ENCODE results near the gene VWA8.

Gene VWA8

GRCh38 chr13:41774605-41775218 lies 186.2 kb downstream of the VWA8 start:
- Histone ChIP-seq H4K20me1 (no peaks in the 10 kb centered on the region), H3K36me3 (peaks cover 0 to 14% (median 0%) of the 10 kb centered on the region in 11 experiments; a peak in 3 of 22 replicates), H3K9me3 (replicated peaks in 1 of 11) (no peaks in the 10 kb centered on the region), H3K9ac (no peak overlapping the region), H3K4me3 (no peak overlapping the region), H3K4me2 (no peak overlapping the region), H3K27me3 (no peaks in the 10 kb centered on the region), H3K27ac (no peak overlapping the region), H3K4me1 (peaks cover 0 to 7% (median 0%) of the 10 kb centered on the region in 10 experiments; a peak in 3 of 20 replicates)
- TF ChIP-seq Cebpa-rat (IDR thresholded peaks at IDR 0.05): no peak

- no peak overlapping the region for H3K27ac ChIP-seq
- H3K27me3 ChIP-seq: no peaks in the 10 kb centered on the region
- peaks cover 0 to 5% (median 0%) of the 10 kb centered on the region in 11 experiments; a peak in 2 of 22 replicates for H3K36me3 ChIP-seq
- H4K20me1 ChIP-seq: no peaks in the 10 kb centered on the region
- H3K9me3 ChIP-seq (replicated peaks in 1 of 11): no peaks in the 10 kb centered on the region
- no peak overlapping the region for H3K9ac ChIP-seq
- no peak for TF ChIP-seq Cebpa-rat (IDR thresholded peaks at IDR 0.05)
- H3K4me2 ChIP-seq: no peak overlapping the region
- H3K4me1 ChIP-seq: peaks cover 0 to 9% (median 3%) of the 10 kb centered on the region in 10 experiments; a peak in 7 of 20 replicates
- H3K4me3 ChIP-seq: no peak overlapping the region
Observed at GRCh38 chr13:41767801-41768200, 193.1 kb downstream of the VWA8 start.

DNA sequence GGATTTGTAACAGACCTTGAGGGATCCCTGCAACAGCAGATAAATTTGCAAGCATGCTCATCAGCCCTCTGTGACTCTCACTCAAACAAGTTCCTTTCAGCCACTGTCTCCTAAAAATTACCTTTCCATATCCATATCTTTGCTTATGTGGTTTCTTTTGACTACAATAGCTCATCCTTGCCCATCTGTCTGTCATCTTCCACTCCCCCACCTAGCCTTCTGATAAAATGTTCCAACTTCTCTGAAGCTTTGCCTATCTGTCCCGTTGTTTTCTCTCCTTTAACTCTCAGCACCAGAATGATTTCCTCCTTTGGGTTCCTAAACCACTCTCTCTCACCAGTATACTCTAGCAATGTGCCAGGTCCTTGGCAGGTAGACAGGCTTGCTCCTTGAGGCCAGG lies 194.5 kb downstream of the VWA8 start:
- Histone ChIP-seq H3K4me3 (no peak overlapping the region), H3K36me3 (peaks cover 0 to 4% (median 0%) of the 10 kb centered on the region in 11 experiments; a peak in 3 of 22 replicates), H4K20me1 (no peaks in the 10 kb centered on the region), H3K4me2 (no peak overlapping the region), H3K4me1 (peaks cover 0 to 9% (median 3%) of the 10 kb centered on the region in 10 experiments; a peak in 7 of 20 replicates), H3K27me3 (no peaks in the 10 kb centered on the region), H3K9ac (no peak overlapping the region), H3K9me3 (replicated peaks in 1 of 11) (no peaks in the 10 kb centered on the region), H3K27ac (no peak overlapping the region)
- no peak for TF ChIP-seq Cebpa-rat (IDR thresholded peaks at IDR 0.05)

- no peak for TF ChIP-seq Cebpa-rat (IDR thresholded peaks at IDR 0.05)
- Histone ChIP-seq H3K4me1 (peaks cover 0 to 9% (median 3%) of the 10 kb centered on the region in 10 experiments; a peak in 7 of 20 replicates), H3K9me3 (replicated peaks in 1 of 11) (no peaks in the 10 kb centered on the region), H3K36me3 (peaks cover 0 to 4% (median 0%) of the 10 kb centered on the region in 11 experiments; a peak in 2 of 22 replicates), H3K4me2 (no peak overlapping the region), H4K20me1 (no peaks in the 10 kb centered on the region), H3K9ac (no peak overlapping the region), H3K4me3 (no peak overlapping the region), H3K27ac (no peak overlapping the region), H3K27me3 (no peaks in the 10 kb centered on the region)
Observed at GRCh38 chr13:41765813-41766212, 195.1 kb downstream of the VWA8 start.

- H3K27me3 ChIP-seq: no peaks in the 10 kb centered on the region
- H3K27ac ChIP-seq: no peak overlapping the region
- H3K4me1 ChIP-seq: peaks cover 0 to 9% (median 3%) of the 10 kb centered on the region in 10 experiments; a peak in 7 of 20 replicates
- no peak overlapping the region for H3K4me3 ChIP-seq
- H4K20me1 ChIP-seq: no peaks in the 10 kb centered on the region
- no peak for TF ChIP-seq Cebpa-rat (IDR thresholded peaks at IDR 0.05)
- no peaks in the 10 kb centered on the region for H3K9me3 ChIP-seq (replicated peaks in 1 of 11)
- H3K9ac ChIP-seq: no peak overlapping the region
- peaks cover 0 to 5% (median 0%) of the 10 kb centered on the region in 11 experiments; a peak in 2 of 22 replicates for H3K36me3 ChIP-seq
- peak overlapping the region in 5 of 11 experiments; percentile 27 to 49 (median 37); a peak in 9 of 22 replicates for H3K4me2 ChIP-seq
Observed at GRCh38 chr13:41765020-41765419, 195.9 kb downstream of the VWA8 start.

GRCh38 chr13:41764558-41764957 lies 196.4 kb downstream of the VWA8 start:
- no peak overlapping the region for H3K4me3 ChIP-seq
- H3K4me1 ChIP-seq: peaks cover 0 to 9% (median 3%) of the 10 kb centered on the region in 10 experiments; a peak in 7 of 20 replicates
- no peak overlapping the region for H3K27ac ChIP-seq
- H3K9me3 ChIP-seq (replicated peaks in 1 of 11): no peaks in the 10 kb centered on the region
- no peaks in the 10 kb centered on the region for H4K20me1 ChIP-seq
- H3K36me3 ChIP-seq: peaks cover 0 to 7% (median 0%) of the 10 kb centered on the region in 11 experiments; a peak in 3 of 22 replicates
- TF ChIP-seq Cebpa-rat (IDR thresholded peaks at IDR 0.05): no peak
- peak overlapping the region in 3 of 11 experiments; percentile 27 to 47 (median 37); a peak in 4 of 22 replicates for H3K4me2 ChIP-seq
- H3K9ac ChIP-seq: no peak overlapping the region
- no peaks in the 10 kb centered on the region for H3K27me3 ChIP-seq

DNA sequence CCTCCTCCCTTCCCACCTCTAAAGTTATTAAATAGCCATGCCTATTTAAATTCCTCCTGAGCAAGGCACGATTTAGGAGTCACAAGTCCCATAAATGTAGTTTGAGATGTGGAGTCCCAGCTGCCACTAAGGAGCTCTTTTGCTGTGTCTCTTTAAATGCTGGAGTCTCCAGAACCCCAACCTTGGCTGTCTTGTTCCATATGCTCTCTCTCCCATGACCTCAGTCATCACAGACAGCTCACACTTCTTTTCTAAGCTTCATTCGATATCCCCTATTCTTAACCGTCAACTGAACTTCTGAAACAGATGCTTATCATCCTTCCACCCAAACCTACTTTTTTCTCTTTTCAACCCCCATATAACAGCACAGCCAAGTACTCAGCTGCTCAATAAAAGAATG lies 197.1 kb downstream of the VWA8 start:
- Histone ChIP-seq H3K36me3 (peaks cover 0 to 9% (median 0%) of the 10 kb centered on the region in 11 experiments; a peak in 3 of 22 replicates), H3K27ac (no peak overlapping the region), H4K20me1 (no peaks in the 10 kb centered on the region), H3K4me1 (peaks cover 0 to 9% (median 3%) of the 10 kb centered on the region in 10 experiments; a peak in 7 of 20 replicates), H3K9ac (no peak overlapping the region), H3K4me3 (no peak overlapping the region), H3K27me3 (no peaks in the 10 kb centered on the region), H3K9me3 (replicated peaks in 1 of 11) (no peaks in the 10 kb centered on the region), H3K4me2 (no peak overlapping the region)
- no peak for TF ChIP-seq Cebpa-rat (IDR thresholded peaks at IDR 0.05)

GRCh38 chr13:41762796-41763195 lies 198.1 kb downstream of the VWA8 start:
- H3K36me3 ChIP-seq: peaks cover 0 to 9% (median 0%) of the 10 kb centered on the region in 11 experiments; a peak in 3 of 22 replicates
- no peak for TF ChIP-seq Cebpa-rat (IDR thresholded peaks at IDR 0.05)
- H3K9me3 ChIP-seq (replicated peaks in 1 of 11): no peaks in the 10 kb centered on the region
- peaks cover 0 to 9% (median 3%) of the 10 kb centered on the region in 10 experiments; a peak in 7 of 20 replicates for H3K4me1 ChIP-seq
- H3K27me3 ChIP-seq: no peaks in the 10 kb centered on the region
- H3K27ac ChIP-seq: no peak overlapping the region
- H3K4me2 ChIP-seq: no peak overlapping the region
- no peak overlapping the region for H3K9ac ChIP-seq
- no peaks in the 10 kb centered on the region for H4K20me1 ChIP-seq
- no peak overlapping the region for H3K4me3 ChIP-seq

GRCh38 chr13:41756198-41756880 lies 204.6 kb downstream of the VWA8 start:
- no peaks in the 10 kb centered on the region for H4K20me1 ChIP-seq
- no peaks in the 10 kb centered on the region for H3K27me3 ChIP-seq
- no peak overlapping the region for H3K9ac ChIP-seq
- no peak overlapping the region for H3K4me3 ChIP-seq
- no peaks in the 10 kb centered on the region for H3K4me1 ChIP-seq
- no peak for TF ChIP-seq Cebpa-rat (IDR thresholded peaks at IDR 0.05)
- H3K27ac ChIP-seq: no peak overlapping the region; a peak in 1 of 22 replicates
- H3K36me3 ChIP-seq: peaks cover 0 to 19% (median 2%) of the 10 kb centered on the region in 11 experiments; a peak in 7 of 22 replicates
- H3K4me2 ChIP-seq: no peak overlapping the region
- peaks cover 0 to 12% (median 8%) of the 10 kb centered on the region in 11 experiments; a peak in 7 of 22 replicates for H3K9me3 ChIP-seq (replicated peaks in 1 of 11)
